DOHH2 (cell line): ENCODE measurements around the gene CCDC78.

ENCODE experiments used
- H3F3A ChIP-seq: fragments of 200-600 bp; sonication (generic), shearing (Covaris generic); 2 replicates; pipeline ENCODE4 v1.6.0; 2016; ENCODE audit warnings: antibody characterized with exemption, mild to moderate bottlenecking; ENCODE audit not compliant: control insufficient read depth, insufficient read depth
- H3K27ac ChIP-seq: fragments of 200-600 bp; sonication (generic); 2 replicates; pipeline ENCODE4 v1.5.1; 2014; ENCODE audit warnings: low read depth, mild to moderate bottlenecking, low read length, moderate library complexity
- H3K27me3 ChIP-seq: fragments of 200-600 bp; sonication (generic); 2 replicates; pipeline ENCODE4 v1.6.1; 2014; ENCODE audit warnings: mild to moderate bottlenecking, low read length, mixed read lengths; ENCODE audit not compliant: control insufficient read depth
- H3K36me3 ChIP-seq: fragments of 200-600 bp; sonication (generic); 2 replicates; pipeline ENCODE4 v1.6.1; 2014; ENCODE audit warnings: mild to moderate bottlenecking, low read length, moderate library complexity, mixed read lengths; ENCODE audit not compliant: control insufficient read depth
- H3K4me1 ChIP-seq: fragments of 200-600 bp; sonication (generic); 2 replicates; pipeline ENCODE4 v1.6.1; 2014; ENCODE audit warnings: mild to moderate bottlenecking, low read length, mixed read lengths; ENCODE audit not compliant: control insufficient read depth
- H3K4me2 ChIP-seq: fragments of 200-600 bp; sonication (generic); 2 replicates; pipeline ENCODE4 v1.6.0; 2014; ENCODE audit warnings: mild to moderate bottlenecking, low read length, moderate library complexity
- H3K4me3 ChIP-seq: fragments of 200-600 bp; sonication (generic); 2 replicates; pipeline ENCODE4 v1.5.1; 2014; ENCODE audit warnings: mild to moderate bottlenecking, low read length, mixed read lengths
- H3K79me2 ChIP-seq: fragments of 200-600 bp; sonication (generic); 2 replicates; pipeline ENCODE4 v1.6.1; 2014; ENCODE audit warnings: mild to moderate bottlenecking, low read length, mixed read lengths; ENCODE audit not compliant: control insufficient read depth
- H3K9me2 ChIP-seq: fragments of 200-600 bp; sonication (generic); replicated peaks from 2 replicates; pipeline ENCODE4 v1.6.1; 2014; ENCODE audit warnings: mild to moderate bottlenecking, low read length, mixed read lengths; ENCODE audit not compliant: control insufficient read depth
- H3K9me3 ChIP-seq: fragments of 200-600 bp; sonication (generic); 2 replicates; pipeline ENCODE4 v1.6.1; 2014; ENCODE audit warnings: antibody characterized with exemption, low read length, mixed read lengths; ENCODE audit not compliant: control insufficient read depth, insufficient read depth
- H4K20me1 ChIP-seq: fragments of 200-600 bp; sonication (generic); 2 replicates; pipeline ENCODE4 v1.6.0; 2014; ENCODE audit warnings: low read depth, mild to moderate bottlenecking, antibody characterized with exemption, low read length, moderate library complexity; ENCODE audit not compliant: control insufficient read depth, insufficient read depth
- CTCF ChIP-seq: fragments of 200-600 bp; sonication (generic); IDR thresholded peaks from one replicate; pipeline ENCODE4 v1.5.1; 2014; ENCODE audit warnings: antibody characterized with exemption, mild to moderate bottlenecking, low read depth, low read length; ENCODE audit not compliant: poor library complexity, severe bottlenecking
- EZH2phosphoT487 ChIP-seq: fragments of 200-600 bp; sonication (generic); IDR thresholded peaks from 2 replicates; pipeline ENCODE4 v1.6.1; 2017; ENCODE audit warnings: borderline replicate concordance, mild to moderate bottlenecking, antibody characterized with exemption, low read length, moderate library complexity, mixed read lengths

CCDC78 gene

DNA sequence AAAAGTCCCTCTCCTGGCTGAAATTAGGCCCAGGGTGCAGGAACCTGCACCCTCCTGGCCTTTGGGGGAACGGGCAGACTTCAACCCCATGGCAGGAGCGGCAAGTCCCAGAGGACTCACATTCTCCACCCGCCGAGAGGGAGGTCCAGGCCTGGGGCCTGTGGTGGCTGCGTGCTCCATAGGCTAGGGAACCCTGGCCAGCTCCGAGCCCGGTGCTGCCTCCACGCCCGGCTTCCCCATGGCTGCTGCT lies 130 bp downstream of the CCDC78 start:
- Histone ChIP-seq H3K27me3 (no peaks in the 10 kb centered on the region), H3K9me3 (no peaks in the 10 kb centered on the region), H3K4me3 (peak overlapping the region; percentile 65), H3K9me2 (no peaks in the 10 kb centered on the region), H3K27ac (no peak overlapping the region), H3K4me2 (peak overlapping the region; percentile 80), H3F3A (peaks cover 10% of the 10 kb centered on the region; the same call in 1 of the 2 replicates), H3K36me3 (peaks cover 44% of the 10 kb centered on the region), H3K4me1 (peaks cover 54% of the 10 kb centered on the region), H3K79me2 (peaks cover 9% of the 10 kb centered on the region), H4K20me1 (0 out of 2 replicates have a peak, but pooled peaks cover 3% of the 10 kb centered on the region)
- TF ChIP-seq EZH2phosphoT487 (no peak), CTCF (no peak)

GRCh38 chr16:725463-726187 lies 618 bp downstream of the CCDC78 start:
- Histone ChIP-seq H3K4me2 (peak overlapping the region; percentile 80), H3K27me3 (no peaks in the 10 kb centered on the region), H3K9me2 (no peaks in the 10 kb centered on the region), H3K27ac (no peak overlapping the region), H3K36me3 (peaks cover 42% of the 10 kb centered on the region), H3K9me3 (no peaks in the 10 kb centered on the region), H3K79me2 (peaks cover 9% of the 10 kb centered on the region), H3F3A (peaks cover 10% of the 10 kb centered on the region; the same call in 1 of the 2 replicates), H3K4me1 (peaks cover 53% of the 10 kb centered on the region), H4K20me1 (0 out of 2 replicates have a peak, but pooled peaks cover 3% of the 10 kb centered on the region), H3K4me3 (peak overlapping the region; percentile 65; the same call in 1 of the 2 replicates)
- TF ChIP-seq EZH2phosphoT487 (no peak), CTCF (no peak)

- Histone ChIP-seq H3K9me3 (no peaks in the 10 kb centered on the region), H3K36me3 (peaks cover 38% of the 10 kb centered on the region), H3K79me2 (peaks cover 9% of the 10 kb centered on the region), H3K9me2 (no peaks in the 10 kb centered on the region), H3K27me3 (no peaks in the 10 kb centered on the region), H4K20me1 (0 out of 2 replicates have a peak, but pooled peaks cover 3% of the 10 kb centered on the region), H3K4me1 (peaks cover 56% of the 10 kb centered on the region), H3K4me3 (no peak overlapping the region), H3K27ac (no peak overlapping the region), H3F3A (peaks cover 10% of the 10 kb centered on the region; the same call in 1 of the 2 replicates), H3K4me2 (no peak overlapping the region)
- no peak for TF ChIP-seq EZH2phosphoT487
- TF ChIP-seq CTCF: no peak
These were observed 1.2 kb downstream of the CCDC78 start for GRCh38 chr16:725041-725376.
